ENCODE measurements around the gene MED31.
"Not testable (repeated sequence)": the region's sequence is repeated elsewhere in the genome, so short reads cannot be mapped to it uniquely, and the experiment has no call there.

MED31 gene

DNA sequence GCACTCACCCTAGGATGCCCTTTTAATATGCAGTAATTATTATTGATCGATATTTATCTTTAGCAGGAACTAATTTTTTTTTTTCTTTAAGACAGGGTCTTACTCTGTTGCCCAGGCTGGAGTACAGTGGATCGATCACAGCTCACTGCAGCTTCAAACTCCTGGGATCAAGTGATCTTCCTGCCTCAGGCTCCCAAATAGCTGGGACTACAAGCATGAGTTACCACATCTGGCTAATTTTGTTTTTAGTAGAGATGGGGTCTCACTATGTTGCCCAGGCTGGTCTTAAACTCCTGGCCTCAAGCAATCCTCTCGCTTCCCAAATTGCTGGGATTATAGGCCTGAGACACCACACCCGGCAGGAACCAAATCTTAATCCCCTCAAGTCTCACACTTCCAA is 40.2 kb downstream of the MED31 start:
- DNase-seq = no peak

DNA sequence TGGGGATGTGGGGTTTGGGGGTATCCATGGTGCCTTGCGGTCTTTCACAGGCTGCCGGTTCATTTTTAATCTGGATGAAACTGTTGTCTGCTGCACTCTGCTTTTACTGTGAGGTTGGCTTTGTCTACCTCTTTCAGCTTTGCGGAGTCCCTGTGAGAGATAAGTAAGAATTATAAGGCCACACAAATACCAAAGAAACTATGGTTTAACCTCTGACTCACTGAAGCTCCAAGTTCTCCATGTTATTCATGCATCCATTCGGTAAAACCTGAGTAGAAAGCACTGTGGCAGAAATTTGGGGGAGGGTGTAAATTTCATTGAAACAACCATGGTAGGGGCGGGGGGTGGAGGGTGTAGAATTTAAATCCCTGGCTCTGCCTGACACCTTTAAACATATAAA is 41.4 kb downstream of the MED31 start:
- DNase-seq = no peak

DNA sequence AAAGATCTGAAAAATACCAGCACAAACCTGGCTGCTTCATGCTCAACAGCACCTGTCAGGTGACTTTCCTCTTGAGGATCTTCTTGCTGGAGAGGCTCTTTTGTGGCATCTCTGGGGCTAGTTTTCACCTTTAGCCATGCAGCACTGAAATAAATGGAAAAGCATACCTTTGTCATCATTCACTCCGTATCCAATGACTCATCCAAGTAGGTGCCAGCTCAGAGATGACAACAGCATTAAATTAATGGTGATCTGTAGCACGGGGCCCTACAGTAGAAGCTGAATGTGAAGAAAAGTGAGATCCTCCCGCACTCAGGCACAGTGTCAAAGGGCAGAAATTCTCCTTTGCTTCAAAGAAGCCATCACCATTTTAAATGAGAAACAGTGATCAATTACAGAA is 43.1 kb downstream of the MED31 start:
- no peak for DNase-seq

DNA sequence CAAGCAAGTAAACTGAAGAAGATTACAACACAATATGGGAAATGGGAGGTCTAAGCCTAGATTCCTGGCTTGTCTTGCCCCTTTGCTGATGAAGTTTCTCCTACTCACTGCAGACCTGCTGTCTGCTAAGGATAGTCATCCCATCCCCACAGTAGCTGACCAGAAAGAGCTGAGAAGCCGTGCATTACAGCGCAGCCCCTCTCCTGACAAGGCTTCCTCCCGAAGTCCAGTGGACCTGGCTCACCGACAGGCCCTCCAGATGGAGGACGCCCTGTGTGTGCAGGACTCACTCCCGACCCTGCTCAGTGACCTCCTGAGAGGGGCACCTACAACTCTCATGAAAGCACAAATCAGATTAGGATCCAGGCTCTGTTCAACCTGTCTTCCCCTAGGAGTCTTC is 46.3 kb downstream of the MED31 start:
- DNase-seq = no peak

DNA sequence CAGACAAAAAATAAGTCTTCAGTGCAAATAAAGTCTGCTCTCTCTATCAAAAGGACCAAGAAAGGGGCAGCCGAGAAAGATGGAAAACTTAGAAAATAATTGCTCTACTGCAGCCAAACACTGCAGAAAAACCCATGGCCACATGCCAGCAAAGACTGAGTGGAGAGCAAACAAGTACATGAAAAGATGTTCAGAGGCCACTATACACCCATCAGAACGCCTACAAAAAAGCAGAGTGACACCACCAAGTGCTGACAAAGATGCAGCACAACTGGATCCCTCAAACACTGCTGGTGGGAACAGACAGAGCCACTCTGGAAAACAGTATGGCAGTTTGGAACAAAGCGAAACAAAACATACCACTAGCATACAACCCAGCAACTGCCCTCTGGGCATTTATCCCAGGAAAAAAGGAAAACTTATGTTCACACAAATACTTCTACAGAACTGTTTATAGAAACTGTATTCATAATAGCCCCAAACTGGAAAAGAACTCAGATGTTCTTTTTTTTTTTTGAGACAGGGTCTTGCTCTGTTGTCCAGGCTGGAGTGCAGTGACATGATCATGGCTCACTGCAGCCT is 47.6 kb downstream of the MED31 start:
- DNase-seq = no peak

DNA sequence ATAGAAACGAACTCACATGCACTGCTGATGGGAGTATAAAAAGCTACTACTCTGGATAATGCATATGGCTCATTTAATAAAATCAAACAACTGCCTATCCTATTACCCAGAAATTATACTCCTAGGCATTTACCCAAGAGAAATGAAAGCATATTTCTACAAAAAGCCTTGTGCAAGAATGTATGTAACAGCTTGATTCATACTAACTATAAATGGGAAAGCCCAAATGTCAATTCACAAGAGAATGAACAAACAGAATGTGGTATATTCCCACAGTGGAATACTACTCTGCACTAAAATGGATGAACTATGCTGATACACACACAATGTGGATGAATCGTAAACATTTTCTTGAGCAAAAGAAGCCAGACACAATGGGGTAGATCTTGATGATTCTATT is 49.3 kb downstream of the MED31 start:
- no peak for DNase-seq

DNA sequence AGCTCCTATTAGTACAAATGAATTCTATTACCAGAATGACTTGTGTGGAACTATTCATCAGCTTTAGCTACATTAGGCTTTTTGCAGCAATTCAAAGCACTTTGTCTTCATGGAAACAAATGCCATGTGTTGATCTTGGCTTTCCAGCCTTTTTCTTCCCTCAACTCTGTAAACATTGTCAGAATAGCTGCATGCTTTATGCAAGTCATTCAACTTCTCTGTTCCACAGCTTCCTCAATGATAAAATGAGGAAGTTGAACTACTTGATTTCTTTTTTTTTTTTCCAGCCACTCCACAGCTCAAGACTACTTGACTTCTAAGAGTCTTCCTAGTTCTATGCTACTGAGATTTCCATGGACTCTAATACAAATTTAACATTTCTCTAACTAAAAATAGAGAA is 52.0 kb downstream of the MED31 start:
- no peak for DNase-seq

DNA sequence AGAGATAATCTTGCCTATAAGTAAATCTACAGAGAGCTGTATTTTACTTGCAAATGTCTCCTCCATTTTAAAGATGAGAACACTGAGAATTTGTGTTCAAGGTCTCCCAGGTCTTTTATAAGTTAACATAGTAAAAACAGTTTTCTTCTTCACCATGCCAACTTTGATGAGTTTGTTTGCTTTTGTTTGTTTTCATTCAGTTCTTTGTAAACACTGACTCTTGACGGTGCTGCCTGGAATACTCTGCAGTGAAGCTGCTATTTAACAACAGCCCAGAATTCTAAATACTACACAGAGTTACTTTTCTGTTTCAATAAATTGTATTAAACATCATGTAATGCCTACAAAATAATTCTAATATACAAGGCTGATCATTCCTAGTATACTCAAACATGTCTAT is 53.7 kb downstream of the MED31 start:
- DNase-seq = no peak

DNA sequence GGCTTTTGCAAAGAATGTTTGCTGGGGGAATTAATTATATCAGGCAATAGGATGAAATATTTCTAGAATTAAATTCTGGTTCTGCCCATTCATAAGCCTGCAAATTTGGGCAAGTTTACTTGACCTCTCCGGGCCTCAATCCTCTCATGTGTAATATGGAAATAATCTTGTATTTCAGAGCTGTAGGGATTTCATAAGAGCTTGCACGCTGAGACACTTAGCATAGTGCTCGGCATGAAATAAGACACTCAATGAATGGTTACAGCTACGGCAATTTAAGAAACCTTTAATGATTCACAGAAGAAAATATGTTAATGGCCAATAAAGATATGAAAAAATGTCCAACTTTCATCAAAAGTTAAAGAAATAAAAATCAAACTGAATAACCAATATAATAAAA is 54.5 kb downstream of the MED31 start:
- DNase-seq = no peak

DNA sequence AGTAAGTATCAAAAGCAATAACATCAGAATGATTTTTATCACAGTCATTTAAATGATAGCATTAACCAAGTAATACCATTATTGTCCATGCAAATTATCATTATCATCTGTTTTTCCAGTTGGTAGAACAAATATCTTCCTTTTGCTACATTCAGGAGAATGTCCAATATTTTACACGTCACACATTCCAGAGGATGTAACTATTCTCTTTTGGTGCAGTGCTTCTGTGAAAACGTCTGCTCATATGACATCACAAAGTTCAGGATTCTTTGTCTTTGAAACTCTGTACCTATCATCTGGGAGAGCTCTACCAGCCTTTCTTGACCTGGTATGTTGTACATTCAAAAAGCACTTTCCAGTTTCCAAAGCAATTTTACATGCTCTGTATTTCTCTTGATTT is 54.9 kb downstream of the MED31 start:
- DNase-seq = no peak

DNA sequence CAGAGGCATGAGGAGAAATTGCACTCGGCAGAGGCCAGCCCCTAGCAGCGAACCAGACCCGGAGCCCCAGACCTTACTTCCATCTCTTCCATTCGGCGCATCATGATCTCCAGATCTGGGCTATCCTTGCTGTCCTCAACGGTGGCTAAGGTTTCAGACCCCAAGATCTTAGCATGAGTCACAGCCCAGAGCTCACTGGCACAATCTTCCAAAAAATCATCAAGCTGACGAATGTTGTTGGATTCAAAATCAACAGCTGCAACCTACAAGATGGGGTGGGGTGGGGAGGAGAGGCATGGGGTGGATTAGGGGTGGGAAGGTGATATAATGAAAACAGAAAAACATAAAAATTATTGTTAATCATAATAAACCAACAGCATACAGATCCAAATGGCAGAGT is 55.3 kb downstream of the MED31 start:
- no peak for DNase-seq

DNA sequence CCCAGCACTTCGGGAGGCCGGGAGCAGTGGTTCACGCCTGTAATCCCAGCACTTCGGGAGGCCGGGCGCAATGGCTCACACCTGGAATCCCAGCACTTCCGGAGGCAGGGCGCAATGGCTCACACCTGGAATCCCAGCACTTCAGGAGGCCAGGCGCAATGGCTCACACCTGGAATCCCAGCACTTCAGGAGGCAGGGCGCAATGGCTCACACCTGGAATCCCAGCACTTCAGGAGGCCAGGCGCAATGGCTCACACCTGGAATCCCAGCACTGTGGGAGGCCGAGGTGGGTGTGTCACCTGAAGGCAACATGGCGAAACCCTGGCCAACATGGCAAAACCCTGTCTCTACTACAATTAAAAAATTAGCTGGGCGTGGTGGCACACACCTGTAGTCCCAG is 58.0 kb downstream of the MED31 start:
- DNase-seq = not testable (repeated sequence)
